T1000 (cell line): ENCODE measurements around the gene MYO3B.

Source experiments
- DNase-seq: peaks from one replicate; lab custom pipeline; 2025; ENCODE audit warnings: mixed read lengths; lab: John Stamatoyannopoulos, UW

MYO3B gene

DNA sequence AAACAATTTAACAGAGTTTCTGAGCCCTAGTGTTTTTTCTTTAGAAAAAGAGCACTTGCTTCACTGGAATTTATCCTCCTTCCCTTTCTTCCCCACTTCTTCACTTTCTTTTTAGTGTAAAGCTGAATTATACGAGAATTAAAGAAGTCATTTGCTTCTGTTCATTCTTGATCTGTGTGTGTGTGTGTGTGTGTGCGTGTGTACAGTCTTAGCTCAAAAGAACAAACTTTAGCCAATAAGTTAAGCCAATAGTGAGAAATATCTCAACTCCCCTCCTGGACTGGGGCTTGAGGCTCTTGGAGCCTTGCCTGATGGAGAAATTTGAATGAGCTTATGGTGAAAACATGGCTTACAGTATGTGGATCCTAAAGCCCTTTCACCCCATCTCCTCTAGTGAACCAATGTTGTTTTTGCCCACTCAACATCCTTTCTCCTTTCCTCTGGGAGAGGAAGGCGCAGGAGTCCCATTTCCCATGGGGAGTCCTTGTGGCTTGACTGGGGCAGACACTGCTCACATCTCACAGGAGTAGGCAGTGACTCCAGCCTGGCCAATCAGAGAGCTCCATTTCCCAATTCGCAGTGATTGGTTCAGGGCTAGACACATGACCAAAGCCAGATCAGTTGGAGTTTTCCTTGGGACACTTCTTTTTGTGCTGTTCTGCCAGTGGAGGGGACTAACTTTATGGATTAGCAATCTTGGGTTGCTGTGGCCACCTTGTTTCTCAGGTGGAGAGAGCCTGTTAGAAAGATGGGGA lies 16.3 kb upstream of the MYO3B start:
- no peak for DNase-seq

DNA sequence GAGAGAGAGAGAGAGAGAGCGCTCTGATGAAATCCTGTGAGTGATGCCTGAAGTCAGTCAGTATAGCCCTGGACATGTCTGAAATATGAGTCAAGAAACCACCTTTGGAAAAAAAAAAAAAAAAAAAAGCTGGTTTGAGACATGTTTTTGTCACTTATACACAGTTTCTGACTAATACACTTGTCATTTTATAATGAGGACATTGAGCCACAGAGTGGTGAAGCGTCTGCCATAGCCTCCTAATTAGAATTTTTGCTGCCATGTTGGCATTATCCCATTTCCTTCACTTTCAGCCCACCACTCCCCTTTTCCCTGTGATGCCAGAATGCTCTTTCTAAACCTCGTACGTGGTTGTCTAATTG lies 15.7 kb upstream of the MYO3B start:
- DNase-seq: no peak

- DNase-seq: no peak
Observed at GRCh38 chr2:170163411-170164065, 14.4 kb upstream of the MYO3B start.

GRCh38 chr2:170165129-170165528 lies 12.8 kb upstream of the MYO3B start:
- DNase-seq: no peak

DNA sequence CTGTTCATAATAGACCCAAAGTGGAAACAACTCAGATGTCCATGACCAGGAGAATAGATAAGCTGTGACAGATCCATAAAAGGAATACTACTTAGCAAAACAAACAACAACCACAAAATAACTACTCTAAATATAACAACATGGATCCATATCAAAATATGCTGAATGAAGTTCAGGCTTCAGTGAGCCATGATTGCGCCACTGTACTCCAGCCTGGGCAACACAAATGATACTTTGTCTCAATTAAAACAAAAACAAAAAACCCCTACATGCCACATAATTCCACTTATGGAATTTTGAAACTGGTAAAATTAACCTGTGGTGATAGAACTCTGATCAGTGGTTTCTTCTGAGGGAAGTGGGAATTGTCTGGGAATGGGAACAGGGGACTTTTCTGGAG lies 11.2 kb upstream of the MYO3B start:
- no peak for DNase-seq

DNA sequence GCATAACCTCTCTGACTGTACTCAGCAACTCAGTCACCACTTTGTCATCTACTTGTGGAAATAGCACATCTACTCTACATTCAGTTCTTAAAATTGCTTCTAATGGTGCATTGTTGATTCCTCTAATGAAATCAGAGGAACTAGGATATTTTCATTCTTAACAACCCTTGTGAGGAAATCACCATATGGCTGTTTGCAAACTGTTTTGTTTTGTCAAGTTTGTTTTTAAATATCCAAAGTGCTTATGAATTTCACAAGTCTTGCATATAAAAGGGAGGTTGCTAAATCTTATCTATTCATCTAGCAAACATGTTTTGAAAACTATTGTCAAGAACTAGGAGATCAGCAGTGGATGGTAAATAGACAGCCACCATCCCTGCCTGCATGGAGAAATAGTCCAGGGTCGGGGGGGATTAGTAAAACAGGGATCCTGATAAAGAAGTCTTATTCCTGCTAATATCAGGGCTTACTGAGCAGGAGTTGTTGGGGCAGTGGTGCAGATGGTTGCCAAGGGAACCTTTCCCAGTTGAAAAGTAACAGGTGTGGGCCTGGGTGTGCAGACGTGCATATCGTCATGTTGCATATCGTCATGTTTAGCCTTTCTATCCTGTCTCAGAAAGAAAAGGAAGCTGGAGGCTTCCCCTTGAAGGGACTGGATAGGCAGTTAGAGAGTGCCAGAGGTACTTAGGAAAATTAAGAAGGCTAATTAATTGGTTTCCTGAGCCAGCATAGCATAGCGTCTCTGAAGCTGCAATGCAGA lies 7.5 kb upstream of the MYO3B start:
- DNase-seq: no peak

- DNase-seq: no peak
Observed at GRCh38 chr2:170176212-170176611, 1.7 kb upstream of the MYO3B start.

DNA sequence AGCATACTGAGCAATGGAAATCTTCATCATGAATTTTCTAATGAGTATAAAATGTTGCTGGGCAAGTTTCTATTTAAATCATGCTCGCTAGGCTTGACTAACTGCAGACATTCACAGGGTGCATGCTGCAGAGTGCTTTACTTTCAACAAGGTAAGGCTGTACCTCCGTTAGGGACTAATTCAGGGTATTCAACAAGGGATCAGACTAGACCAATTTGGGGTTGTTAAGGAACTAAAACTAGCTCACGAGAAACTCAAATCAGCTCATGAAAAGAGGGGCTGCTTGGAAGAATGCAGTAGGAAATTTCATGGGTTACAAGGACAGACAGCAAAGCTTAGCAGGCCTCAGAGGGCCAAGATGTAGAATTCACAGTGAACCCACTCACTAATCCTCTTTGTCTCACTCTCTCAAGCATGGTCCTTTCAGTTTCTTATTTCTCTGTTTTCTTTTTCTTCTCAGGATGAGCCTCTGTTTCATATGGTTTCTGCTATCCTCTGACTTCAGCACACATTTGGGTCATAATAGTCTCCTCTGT lies 2.2 kb downstream of the MYO3B start:
- DNase-seq: no peak

DNA sequence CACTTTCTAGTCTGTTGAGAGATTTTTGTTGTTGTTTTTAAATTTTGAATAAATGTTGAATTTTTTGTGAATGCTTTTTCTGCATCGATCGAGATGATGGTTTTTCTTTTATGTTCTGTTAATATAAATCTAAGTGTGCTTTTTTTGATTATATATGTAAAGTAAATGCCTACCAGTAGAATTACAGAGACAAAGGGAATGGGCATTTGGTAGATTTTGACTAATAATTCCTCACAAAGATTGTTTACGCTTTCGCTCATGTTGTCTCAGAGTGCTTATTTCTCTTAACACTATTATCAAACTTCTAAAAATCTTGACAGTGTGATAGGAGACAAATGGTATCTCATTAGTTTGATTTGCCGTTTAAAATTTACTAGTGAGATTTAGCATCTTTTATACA lies 3.7 kb downstream of the MYO3B start:
- DNase-seq: no peak

DNA sequence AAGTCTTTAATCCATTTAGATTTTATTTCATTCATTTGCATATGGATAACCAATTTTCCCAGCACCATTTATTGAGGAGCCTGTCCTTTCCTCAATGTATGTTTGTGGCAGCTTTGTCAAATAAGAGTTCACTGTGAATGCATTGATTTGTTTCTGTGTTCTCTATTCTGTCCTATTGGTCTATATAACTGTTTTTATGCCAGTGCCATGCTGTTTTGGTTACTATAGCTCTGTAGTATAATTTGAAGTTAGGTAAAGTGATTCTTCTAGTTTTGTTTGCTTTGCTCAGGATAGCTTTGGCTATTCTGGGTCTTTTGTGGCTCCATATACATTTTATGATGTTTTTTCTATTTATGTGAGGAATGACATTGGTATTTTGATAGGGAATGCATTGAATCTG lies 7.4 kb downstream of the MYO3B start:
- no peak for DNase-seq

- no peak for DNase-seq
Observed at GRCh38 chr2:170189757-170190156, 11.8 kb downstream of the MYO3B start.

- no peak for DNase-seq
Observed at GRCh38 chr2:170190172-170190571, 12.2 kb downstream of the MYO3B start.

GRCh38 chr2:170191166-170191866 lies 13.4 kb downstream of the MYO3B start:
- DNase-seq: no peak

DNA sequence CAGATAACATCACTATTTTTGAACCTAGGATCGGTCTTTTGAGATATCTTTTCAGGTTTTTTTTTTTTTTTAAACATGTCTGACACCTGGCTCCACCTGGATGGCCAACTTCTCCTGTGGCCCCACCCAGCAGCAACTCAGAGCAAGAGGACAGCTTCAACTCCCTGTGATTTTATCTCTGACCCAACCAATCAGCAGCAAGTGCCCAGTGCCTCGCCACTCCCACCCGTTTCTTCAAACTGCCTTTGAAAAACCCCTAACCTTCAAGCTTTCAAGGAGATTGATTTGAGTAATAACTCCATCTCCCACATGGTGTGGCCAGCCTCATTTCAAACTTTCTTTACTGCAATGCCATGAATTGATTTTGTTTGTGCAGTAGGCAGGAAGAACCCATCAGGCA lies 19.0 kb downstream of the MYO3B start:
- DNase-seq: no peak

GRCh38 chr2:170201275-170201674 lies 23.3 kb downstream of the MYO3B start:
- no peak for DNase-seq

DNA sequence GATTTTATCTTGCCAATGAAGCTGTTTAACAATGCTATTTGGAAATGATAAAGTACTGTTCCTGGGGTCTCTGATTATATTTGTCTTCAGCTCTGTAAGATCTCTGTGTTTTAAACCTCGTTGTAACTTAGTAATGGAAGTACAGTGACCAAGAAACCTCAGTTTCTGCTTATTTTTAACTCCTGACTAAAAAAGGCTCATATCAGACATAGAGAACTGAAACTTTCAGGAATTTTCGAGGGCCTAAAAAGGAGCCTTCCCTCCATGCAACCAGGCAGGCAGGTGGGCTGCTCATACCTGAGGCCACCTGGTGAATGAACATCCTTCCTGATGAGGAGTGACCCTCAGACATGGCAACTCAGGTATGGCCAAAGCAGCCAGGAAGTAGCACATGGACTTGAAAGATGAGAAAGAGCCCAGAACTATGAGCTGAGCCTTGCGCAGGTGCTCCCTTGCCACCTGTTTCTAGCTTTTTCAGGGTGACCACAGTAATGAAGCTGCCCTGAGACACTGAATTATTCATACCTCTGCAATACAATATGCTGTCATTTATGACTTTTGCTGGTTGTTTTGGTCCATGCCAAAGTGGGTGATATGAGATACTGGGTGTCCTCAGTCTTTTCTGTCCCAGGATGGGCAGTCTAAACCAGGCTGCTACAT lies 23.9 kb downstream of the MYO3B start:
- no peak for DNase-seq

DNA sequence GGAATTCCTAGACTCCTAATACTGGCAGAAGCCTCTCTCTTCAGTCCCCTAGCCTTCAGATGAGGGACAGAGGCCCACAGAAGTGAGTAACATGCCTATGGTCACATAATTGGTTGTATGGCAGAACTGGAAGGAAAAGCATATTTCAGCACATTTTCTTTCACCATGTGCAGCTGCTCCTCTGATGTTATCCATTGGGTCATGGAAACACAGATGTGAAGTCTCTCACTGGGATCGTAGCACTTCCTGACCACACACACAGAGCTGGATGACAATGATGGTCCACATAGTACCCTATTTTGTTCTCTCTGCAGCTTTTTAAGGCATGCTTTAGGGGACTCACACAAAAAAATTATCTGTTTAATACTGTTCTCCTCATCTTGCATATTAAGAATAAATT lies 24.5 kb downstream of the MYO3B start:
- no peak for DNase-seq

DNA sequence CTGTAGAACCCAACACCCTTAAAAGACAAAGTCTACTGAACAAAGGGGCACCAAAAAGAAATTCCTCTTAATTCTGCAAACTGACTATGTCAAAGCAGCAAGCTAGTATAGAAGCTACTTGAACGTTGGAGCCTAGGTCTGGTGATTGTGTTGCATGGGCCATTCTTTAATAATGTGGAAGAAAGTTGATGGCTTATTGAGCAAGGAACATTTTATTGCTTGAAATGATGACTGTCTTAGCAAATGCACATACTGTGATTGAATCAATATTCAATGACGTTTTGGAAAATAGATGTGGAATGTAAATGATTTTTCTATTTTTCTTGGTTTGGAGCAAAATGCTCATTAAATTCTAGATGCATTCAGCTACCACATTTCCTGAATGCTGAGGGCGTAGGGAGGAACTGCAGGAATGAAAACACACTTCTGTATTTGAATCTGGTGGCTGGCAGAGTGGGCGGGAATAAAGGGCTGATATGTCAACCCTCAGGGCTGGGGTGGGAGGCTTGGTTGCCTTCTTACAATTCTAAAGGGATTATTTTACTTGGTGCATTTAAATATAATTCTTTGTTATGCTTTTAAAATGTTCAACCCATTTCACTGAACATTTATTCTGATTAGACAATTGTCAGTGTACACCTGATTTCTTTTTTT lies 26.5 kb downstream of the MYO3B start:
- DNase-seq: no peak

DNA sequence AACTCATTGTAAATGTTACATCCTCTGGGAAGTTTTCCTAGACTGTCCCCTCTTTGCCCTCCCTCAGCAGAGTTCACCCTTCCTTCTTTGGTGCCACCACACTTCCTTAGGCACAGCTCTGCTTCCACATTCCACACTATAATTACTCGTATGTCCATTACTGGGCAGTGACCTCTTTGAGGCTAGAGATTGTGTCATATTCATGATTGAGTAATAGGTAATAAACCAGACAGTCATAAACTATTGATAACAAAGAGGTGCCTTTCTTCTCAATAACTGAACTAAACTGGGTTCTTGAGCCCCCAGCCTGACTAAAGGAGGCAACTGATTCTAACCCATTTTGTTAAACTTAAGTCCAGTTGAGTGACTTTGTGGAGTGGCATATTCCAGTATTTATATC lies 28.3 kb downstream of the MYO3B start:
- no peak for DNase-seq

GRCh38 chr2:170206805-170207407 lies 29.0 kb downstream of the MYO3B start:
- no peak for DNase-seq

GRCh38 chr2:170207901-170208300 lies 30.0 kb downstream of the MYO3B start:
- no peak for DNase-seq
